Ectodermal cell (in vitro differentiated cells): ENCODE data around the gene GNAT1.

Experiments used
- H3K27ac ChIP-seq: 2 replicates; pipeline ENCODE4 v1.7.0; 2013; ENCODE audit warnings: mild to moderate bottlenecking, low read depth, low read length; ENCODE audit not compliant: insufficient read depth, poor library complexity, severe bottlenecking
- H3K27me3 ChIP-seq: 2 replicates; pipeline ENCODE4 v1.7.0; 2013; ENCODE audit warnings: mild to moderate bottlenecking, low read length; ENCODE audit not compliant: insufficient read depth, control insufficient read depth, poor library complexity, severe bottlenecking
- H3K36me3 ChIP-seq: one replicate; pipeline ENCODE4 v1.7.0; 2013; ENCODE audit warnings: low read length; ENCODE audit not compliant: control insufficient read depth, insufficient read depth
- H3K4me1 ChIP-seq: one replicate; pipeline ENCODE4 v1.7.0; 2013; ENCODE audit warnings: low read length; ENCODE audit not compliant: control insufficient read depth, insufficient read depth
- H3K4me3 ChIP-seq: 2 replicates; pipeline ENCODE4 v1.7.0; 2013; ENCODE audit warnings: low read depth, low read length, control low read depth; ENCODE audit not compliant: insufficient read depth
- H3K9me3 ChIP-seq: 2 replicates; pipeline ENCODE4 v1.7.0; 2013; ENCODE audit warnings: mild to moderate bottlenecking, low read length, moderate library complexity; ENCODE audit not compliant: control insufficient read depth
- WGBS, 2 experiments: methylation state at CpG; one replicate each; pipeline ENCODE4 v1.1.7; 2013; ENCODE audit warnings: missing lambda C conversion rate in 2 of 2; 5-methylcytosine and 5-hydroxymethylcytosine counted together

GNAT1 gene

DNA sequence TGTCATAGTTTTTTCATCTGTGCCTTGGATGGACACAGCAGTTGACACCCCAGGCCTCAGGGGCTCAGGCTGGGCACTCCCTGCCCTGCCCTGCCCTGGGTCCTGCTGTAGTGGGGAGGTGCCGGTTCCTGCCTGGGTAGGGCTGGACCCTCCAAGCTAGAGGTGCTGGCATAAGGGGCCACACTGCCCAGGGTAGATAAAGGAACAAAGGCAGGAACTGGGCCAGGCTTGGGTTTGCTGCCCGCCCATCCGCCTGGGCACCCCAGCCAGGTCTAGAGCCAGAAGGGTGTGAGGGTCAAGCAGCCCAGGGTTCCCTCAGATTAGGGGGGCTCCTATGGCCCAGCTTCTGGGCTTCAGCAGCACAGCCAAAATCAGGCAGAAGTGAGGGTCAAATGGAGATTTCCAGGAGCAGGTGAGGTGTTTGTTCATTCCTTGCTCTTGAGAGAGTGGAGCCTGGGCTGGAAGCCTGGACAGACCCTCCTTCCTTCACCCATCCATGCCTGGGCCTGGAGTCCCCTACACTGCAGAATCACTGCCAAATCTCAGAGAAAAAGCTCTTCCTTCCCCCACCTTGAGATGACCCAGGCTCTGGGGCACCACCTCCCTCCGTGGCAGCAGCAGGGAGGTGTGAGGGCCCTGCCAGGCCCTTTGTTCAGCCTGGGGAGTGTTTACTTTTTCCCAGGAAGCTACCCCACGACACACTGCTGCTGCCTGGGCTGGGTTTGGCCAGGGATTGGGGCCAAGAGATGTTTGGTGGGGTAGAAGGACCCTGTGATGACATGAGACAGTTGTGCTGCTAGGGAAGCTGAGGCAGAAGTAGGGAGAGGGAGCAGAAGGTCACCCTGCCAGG, 29.2 kb upstream of the GNAT1 start:
- Histone ChIP-seq H3K27me3 (no peaks in the 10 kb centered on the region), H3K4me1 (peaks cover 59% of the 10 kb centered on the region), H3K9me3 (no peaks in the 10 kb centered on the region), H3K4me3 (no peak overlapping the region), H3K36me3 (peaks cover 3% of the 10 kb centered on the region), H3K27ac (no peak overlapping the region)
- WGBS, 2 experiments = 85 to 88% methylated on average over 5 of the region's 5 CpGs

DNA sequence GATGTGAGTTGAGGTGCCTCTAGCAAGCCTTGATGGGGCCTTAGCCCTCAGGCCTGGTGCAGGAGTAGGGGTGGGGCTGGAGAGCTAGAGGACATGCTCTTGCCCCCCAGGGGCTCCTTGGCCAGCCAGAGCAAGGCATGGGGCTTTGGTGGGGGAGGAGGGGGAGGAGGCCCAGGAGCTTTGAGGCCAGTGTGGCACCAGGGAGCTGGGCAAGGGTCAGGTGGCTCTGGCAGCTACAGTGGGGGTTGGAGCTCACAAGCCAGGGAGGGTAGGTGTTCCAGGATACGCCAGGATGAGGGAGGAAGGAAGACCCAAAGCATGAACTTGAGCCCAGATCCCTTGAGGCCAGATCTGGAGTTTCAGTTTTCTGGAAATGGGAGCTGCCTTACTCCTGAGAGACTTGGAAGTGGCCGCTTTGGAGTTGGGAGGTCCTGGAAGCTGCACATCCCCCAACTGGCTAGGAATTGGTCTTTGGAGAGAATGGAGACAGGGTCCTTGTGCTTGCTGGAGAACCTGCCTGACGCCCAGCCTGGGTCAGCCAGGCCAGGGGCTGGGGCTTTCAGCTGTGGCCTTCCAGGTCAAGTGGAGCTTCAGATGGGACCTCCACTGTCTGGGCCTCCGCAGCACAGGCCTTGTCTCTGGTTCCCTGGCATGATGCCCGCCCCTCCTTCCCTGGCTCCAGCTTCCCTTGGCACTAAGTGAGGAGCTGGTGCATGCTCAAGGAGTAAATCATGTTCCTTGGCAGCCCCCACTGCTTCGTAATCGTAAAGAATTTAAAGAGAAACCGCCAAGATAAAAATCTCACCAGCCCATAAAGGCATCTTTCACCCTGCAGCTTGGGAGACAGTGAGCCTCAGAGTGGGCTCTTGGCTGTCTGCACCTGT, 27.6 kb upstream of the GNAT1 start:
- Histone ChIP-seq H3K27me3 (no peaks in the 10 kb centered on the region), H3K4me1 (peaks cover 58% of the 10 kb centered on the region), H3K4me3 (no peak overlapping the region), H3K9me3 (no peaks in the 10 kb centered on the region), H3K36me3 (peaks cover 3% of the 10 kb centered on the region), H3K27ac (no peak overlapping the region)
- 94 to 96% methylated on average over 8 of the region's 8 CpGs for WGBS, 2 experiments

DNA sequence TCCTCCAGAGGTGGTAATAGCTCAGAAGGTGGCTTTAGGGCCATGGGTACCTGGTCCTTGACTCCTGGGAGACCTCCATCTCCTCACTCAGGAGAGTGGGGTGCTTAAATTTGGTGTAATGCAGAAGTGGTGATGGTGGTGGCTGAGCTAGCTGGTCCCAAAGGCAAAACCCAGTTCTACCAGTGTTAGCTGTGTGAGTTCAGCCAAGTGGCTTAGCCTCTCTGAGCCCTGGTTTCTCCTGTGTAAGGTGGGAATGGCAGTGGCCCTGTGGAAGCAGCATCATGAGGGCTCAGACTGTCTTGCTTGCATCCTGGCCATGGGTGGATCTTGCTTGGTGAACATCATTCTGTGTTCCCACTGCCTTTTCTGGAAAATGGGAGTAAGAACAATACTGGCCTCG, 26.9 kb upstream of the GNAT1 start:
- peaks cover 63% of the 10 kb centered on the region for H3K4me1 ChIP-seq
- WGBS, 2 experiments = 81 to 88% methylated on average over 1 of the region's 1 CpG
- peaks cover 3% of the 10 kb centered on the region for H3K36me3 ChIP-seq
- no peaks in the 10 kb centered on the region for H3K9me3 ChIP-seq
- no peak overlapping the region for H3K4me3 ChIP-seq
- no peak overlapping the region for H3K27ac ChIP-seq
- H3K27me3 ChIP-seq = no peaks in the 10 kb centered on the region

DNA sequence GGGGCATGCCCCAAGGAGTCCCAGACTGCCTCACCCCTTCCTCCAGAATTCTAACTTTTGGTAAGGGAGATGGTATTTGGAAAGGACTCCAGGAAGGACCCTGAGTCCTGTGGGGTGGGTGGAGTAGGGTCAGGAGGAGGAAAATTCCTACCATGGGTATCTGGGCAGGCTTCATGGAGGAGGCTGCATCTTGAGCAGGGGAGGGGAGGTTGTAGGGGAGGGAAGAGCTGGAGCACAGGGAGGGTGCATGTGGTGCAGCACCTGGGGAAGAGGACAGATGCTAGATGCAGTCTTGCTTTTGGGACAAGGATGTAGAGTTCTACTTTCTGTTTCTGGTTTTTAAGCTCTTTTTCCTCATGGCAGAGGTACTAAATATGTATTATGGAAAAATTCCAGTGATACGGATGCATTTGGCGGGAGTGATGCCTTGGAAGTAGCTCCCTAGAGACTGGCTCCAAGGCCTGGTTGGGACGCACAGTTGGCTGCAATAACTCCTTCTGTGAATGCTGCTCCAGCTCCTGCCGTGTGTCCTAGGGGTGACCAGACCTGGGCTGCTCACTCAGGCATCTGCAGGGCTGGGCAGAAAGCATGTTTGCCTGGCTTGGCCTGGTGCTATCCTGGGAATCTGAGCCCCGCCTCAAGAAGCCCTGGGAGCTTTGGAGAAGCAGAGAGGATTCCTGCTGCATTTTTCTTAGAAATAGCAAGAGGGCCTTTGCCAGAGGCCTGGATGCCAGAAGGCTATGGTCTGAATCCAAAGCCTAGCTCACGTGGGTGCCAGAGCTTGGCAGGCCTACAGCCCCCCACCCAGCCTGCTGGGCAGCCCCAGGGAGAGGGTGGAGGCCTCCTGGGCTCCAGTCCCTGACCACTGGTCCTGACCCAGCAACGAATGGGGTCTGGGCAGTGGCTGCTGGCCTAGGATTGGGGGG, 26.2 kb upstream of the GNAT1 start:
- 79 to 80% methylated on average over 7 of the region's 7 CpGs for WGBS, 2 experiments
- Histone ChIP-seq H3K4me1 (peaks cover 64% of the 10 kb centered on the region), H3K27ac (no peak overlapping the region), H3K27me3 (no peaks in the 10 kb centered on the region), H3K36me3 (peaks cover 3% of the 10 kb centered on the region), H3K9me3 (no peaks in the 10 kb centered on the region), H3K4me3 (no peak overlapping the region)

DNA sequence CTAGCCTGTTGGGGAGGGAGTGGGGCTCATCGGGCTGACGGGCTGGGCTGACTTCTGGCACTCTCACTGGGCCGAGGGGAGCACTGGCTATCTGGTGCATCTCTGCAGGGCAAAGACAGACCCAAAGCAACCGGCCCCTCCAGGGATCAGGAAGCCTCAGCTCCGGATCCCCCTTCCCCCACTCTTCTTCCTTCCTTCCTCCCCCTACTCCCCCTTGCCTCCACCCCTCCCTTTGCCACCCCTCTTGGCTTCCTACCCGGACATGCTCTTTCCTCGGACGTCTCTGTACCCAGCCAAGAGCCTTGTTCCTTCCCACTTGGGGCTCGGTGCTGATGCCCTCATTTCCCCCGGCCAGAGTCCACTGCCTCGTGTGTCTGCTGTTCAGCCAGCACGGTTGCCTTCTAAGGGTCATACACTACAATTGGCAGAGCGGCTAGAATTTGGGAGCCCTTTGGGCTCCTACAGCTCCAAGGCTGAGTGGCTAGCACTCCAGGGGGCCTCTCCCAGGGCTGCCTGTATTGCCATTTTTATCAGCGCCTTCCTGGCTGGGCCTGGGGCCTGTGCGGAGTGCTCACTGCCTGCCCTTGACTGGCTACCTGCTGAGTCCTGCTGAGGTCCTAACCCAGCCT, 25.4 kb upstream of the GNAT1 start:
- H3K27me3 ChIP-seq = no peaks in the 10 kb centered on the region
- no peak overlapping the region for H3K4me3 ChIP-seq
- H3K9me3 ChIP-seq = no peaks in the 10 kb centered on the region
- H3K27ac ChIP-seq = peak overlapping the region; percentile 33
- H3K36me3 ChIP-seq = peaks cover 3% of the 10 kb centered on the region
- H3K4me1 ChIP-seq = peaks cover 65% of the 10 kb centered on the region
- 60 to 66% methylated on average over 15 of the region's 15 CpGs for WGBS, 2 experiments

DNA sequence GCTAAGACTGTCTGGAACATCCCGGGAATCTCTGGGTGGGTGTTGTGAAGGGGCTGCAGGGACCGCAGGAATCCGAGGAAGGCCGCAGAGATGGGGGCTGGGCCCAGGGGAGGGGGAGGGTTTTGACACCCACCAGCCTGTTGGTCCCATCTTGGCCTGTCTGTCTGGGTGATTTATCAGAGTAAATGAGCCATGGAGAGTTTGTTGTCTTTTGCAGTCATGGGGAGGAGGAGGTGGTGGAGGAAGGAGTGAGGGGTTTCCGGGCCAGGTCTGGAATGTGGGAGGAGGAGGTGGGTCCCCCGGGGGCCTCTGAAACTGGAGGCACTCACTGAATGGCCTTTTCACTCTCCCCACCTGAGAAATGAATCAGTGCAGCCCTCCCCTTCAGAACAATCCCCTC, 24.8 kb upstream of the GNAT1 start:
- no peaks in the 10 kb centered on the region for H3K27me3 ChIP-seq
- peak overlapping the region; percentile 76 for H3K27ac ChIP-seq
- H3K4me1 ChIP-seq = peaks cover 66% of the 10 kb centered on the region
- WGBS, 2 experiments = 44 to 66% methylated on average over 6 of the region's 6 CpGs
- no peaks in the 10 kb centered on the region for H3K9me3 ChIP-seq
- peaks cover 3% of the 10 kb centered on the region for H3K36me3 ChIP-seq
- H3K4me3 ChIP-seq = no peak overlapping the region

DNA sequence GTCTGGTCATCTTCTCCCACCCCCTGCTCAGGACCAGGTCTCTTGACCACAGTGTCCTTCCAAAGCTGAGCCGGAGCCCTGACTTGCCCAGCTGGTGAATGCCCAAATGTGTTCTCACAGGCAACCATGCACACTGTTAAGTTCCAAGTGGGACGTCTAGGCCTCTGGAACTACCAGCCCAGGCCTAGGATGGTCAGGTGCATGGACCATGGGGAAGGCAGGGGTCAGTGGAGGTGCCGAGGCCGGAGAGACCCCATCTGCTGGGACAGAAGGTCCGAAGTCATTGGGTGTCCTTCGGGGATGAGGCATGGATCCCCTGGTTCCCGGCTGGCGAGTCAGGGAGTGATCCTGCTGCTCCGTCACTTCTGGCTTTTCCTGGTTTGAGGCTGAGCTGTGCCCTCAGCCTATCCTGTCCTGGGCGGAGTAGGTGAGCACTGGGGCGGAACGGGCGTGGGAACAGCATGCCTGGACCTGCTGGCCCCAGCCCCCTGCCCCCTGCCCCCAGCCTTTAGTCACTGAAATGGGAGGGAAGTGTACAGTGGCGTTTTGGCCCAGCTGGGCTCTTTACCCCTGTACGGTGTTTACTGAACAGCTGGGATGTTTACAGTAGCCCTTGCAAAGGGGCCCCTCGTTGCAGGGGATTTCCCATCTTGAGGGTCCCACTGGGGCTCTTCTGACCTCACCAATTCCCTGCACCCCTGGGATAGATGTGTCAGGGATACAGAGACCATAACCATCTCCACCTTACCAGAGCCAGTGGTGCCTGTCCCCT, 24.2 kb upstream of the GNAT1 start:
- Histone ChIP-seq H3K27ac (peak overlapping the region; percentile 76), H3K4me3 (no peak overlapping the region), H3K27me3 (no peaks in the 10 kb centered on the region), H3K4me1 (peaks cover 66% of the 10 kb centered on the region), H3K9me3 (no peaks in the 10 kb centered on the region), H3K36me3 (no peaks in the 10 kb centered on the region)
- WGBS, 2 experiments = 78 to 79% methylated on average over 16 of the region's 16 CpGs

DNA sequence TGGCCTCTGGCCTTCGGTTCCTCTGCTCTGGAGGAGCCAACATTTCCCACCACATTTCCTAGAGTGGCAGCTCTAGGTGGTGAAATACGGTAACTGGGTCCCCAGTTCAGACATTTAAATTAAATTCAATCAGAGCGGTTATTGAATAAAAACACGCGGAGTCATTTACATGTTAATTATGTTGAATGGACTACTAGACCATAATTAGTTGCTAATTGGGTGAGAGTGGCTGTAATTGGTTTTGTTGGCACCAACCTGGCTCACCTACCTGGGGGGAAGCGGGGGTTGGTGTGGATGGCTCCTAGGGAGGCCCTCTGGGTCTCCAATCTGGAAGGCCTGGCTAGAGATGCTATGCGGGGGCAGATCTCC, 23.6 kb upstream of the GNAT1 start:
- H3K9me3 ChIP-seq = no peaks in the 10 kb centered on the region
- H3K27ac ChIP-seq = peak overlapping the region; percentile 85
- H3K27me3 ChIP-seq = no peaks in the 10 kb centered on the region
- no peaks in the 10 kb centered on the region for H3K36me3 ChIP-seq
- peaks cover 66% of the 10 kb centered on the region for H3K4me1 ChIP-seq
- WGBS, 2 experiments = 87 to 89% methylated on average over 7 of the region's 7 CpGs
- no peak overlapping the region for H3K4me3 ChIP-seq

DNA sequence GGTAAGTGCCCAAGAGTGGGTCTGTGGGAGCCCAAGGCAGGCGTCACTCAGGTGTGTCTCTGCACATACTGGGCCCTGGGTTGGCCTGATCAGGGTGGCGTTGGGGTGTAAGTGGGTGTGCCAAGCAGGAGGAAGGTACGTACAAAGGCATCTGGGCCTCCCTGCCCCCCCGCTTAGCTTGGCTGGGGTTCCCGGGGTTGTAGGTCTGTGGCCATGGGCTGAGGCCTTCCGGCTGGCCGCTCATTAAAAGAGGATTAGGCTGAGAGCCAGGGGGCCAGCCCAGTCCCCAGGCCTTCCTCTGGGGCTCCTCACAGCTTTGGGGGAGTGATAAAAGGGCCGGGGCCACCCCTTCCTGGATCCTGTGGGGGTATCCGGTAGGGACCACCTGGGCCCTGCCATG, 23.0 kb upstream of the GNAT1 start:
- peak overlapping the region; percentile 85 for H3K27ac ChIP-seq
- peaks cover 66% of the 10 kb centered on the region for H3K4me1 ChIP-seq
- no peak overlapping the region for H3K4me3 ChIP-seq
- no peaks in the 10 kb centered on the region for H3K27me3 ChIP-seq
- WGBS, 2 experiments = 57 to 64% methylated on average over 9 of the region's 9 CpGs
- no peaks in the 10 kb centered on the region for H3K9me3 ChIP-seq
- H3K36me3 ChIP-seq = no peaks in the 10 kb centered on the region
